K562 (cell line): ENCODE measurements around the gene MARVELD1. TPM values are rescaled to one million over a fixed set of nuclear protein-coding genes. Genes with fewer than 3 reads are reported as not detected.
A peak's percentile ranks its signal among the peaks of the same experiment; 100 is the strongest.

ENCODE experiments used
- CHAMP1 ChIP-seq: fragments of 450-650 bp; IDR thresholded peaks from 2 replicates; pipeline ENCODE4 v1.6.1; 2016; ENCODE audit warnings: mild to moderate bottlenecking
- ETV6 ChIP-seq, 3 experiments: fragments of 150-350 bp in 1 of 3; sonication (generic) in 1 of 3; formaldehyde crosslinking in 1 of 3; IDR thresholded peaks; 2 replicates each; pipeline versions ENCODE4 v1.6.1 to v1.8.0; 2014 to 2022; ENCODE audit warnings: borderline replicate concordance in 2 of 3, low read depth in 2 of 3, antibody characterized with exemption in 1 of 3, low read length in 1 of 3, mild to moderate bottlenecking in 1 of 3, missing genetic modification reagents in 1 of 3
- HES1 ChIP-seq: fragments of 450-650 bp; IDR thresholded peaks from 2 replicates; pipeline ENCODE4 v1.6.1; 2016; ENCODE audit warnings: low read depth, mild to moderate bottlenecking, moderate library complexity
- JUN ChIP-seq, 2 experiments: sonication (generic) in 1 of 2; formaldehyde crosslinking in 1 of 2; IDR thresholded peaks; 2 replicates each; pipeline versions ENCODE4 v1.6.1 to v1.8.0; 2012 to 2022; ENCODE audit warnings: borderline replicate concordance in 2 of 2, mild to moderate bottlenecking in 2 of 2, improper control_type of control experiment in 1 of 2, low read depth in 1 of 2, low read length in 1 of 2, missing genetic modification reagents in 1 of 2
- JUND ChIP-seq, 2 experiments: IDR thresholded peaks; 2 replicates in 1 of 2; 3 replicates in 1 of 2; pipeline ENCODE4 v1.6.1; 2011; ENCODE audit warnings: borderline replicate concordance in 2 of 2, low read depth in 2 of 2, low read length in 2 of 2, improper control_type of control experiment in 1 of 2, missing biosample characterization in 1 of 2, missing genetic modification characterization in 1 of 2, missing genetic modification reagents in 1 of 2
- KLF10 ChIP-seq: fragments of 250-450 bp; sonication (Bioruptor Pico); IDR thresholded peaks from 2 replicates; pipeline ENCODE4 v1.6.1; 2021; ENCODE audit warnings: matching md5 sums
- MXD1 ChIP-seq: fragments of 250-450 bp; sonication (Bioruptor Pico); IDR thresholded peaks from 2 replicates; pipeline ENCODE4 v1.8.0; 2021; ENCODE audit warnings: borderline replicate concordance, mild to moderate bottlenecking, moderate library complexity; ENCODE audit not compliant: poor library complexity, severe bottlenecking
- NCOA4 ChIP-seq: fragments of 450-650 bp; IDR thresholded peaks from 2 replicates; pipeline ENCODE4 v1.6.1; 2018; ENCODE audit warnings: mild to moderate bottlenecking; ENCODE audit not compliant: partially characterized antibody
- NFE2 ChIP-seq: IDR thresholded peaks from 2 replicates; pipeline ENCODE4 v1.6.1; 2014; ENCODE audit warnings: antibody characterized with exemption, low read depth
- TGIF2 ChIP-seq: sonication (generic); formaldehyde crosslinking; IDR thresholded peaks from 2 replicates; pipeline ENCODE4 v1.8.1; 2022; ENCODE audit warnings: mild to moderate bottlenecking, missing genetic modification reagents, moderate library complexity
- ZBTB11 ChIP-seq, 3 experiments: fragments of 200-800 bp in 1 of 3; fragments of 250-450 bp in 1 of 3; fragments of 450-650 bp in 1 of 3; sonication (Bioruptor Pico) in 1 of 3; sonication (Bioruptor generic) in 1 of 3; formaldehyde crosslinking in 1 of 3; IDR thresholded peaks; 2 replicates each; pipeline versions ENCODE4 v1.6.1 to v1.8.0; 2016 to 2022; ENCODE audit warnings: mild to moderate bottlenecking in 2 of 3, missing genetic modification characterization in 2 of 3, missing compliant biosample characterization in 1 of 3, moderate library complexity in 1 of 3
- ZNF592 ChIP-seq: fragments of 450-650 bp; IDR thresholded peaks from 2 replicates; pipeline ENCODE4 v1.6.1; 2017; ENCODE audit warnings: antibody characterized with exemption, mild to moderate bottlenecking
- polyA plus RNA-seq, 8 experiments: library from polyadenylated mRNA; depleted of rRNA in 4 of 8; stranded (reverse) in 5 of 8; unstranded in 3 of 8; fragments of >200 nt; fragmentation: Nextera tagmentation in 2 of 8; fragmentation: Illumina TruSeq in 1 of 8; extraction: Ambion mirVana in 2 of 8; extraction: Trizol in 1 of 8; gene quantifications; 2 replicates each; pipeline versions ENCODE4 v1.2.1 to v1.2.3, GENCODE V29; 2011 to 2014; ENCODE audit warnings: inconsistent platforms in 1 of 8, missing spikeins in 1 of 8
- total RNA-seq, 7 experiments: library from RNA; depleted of rRNA in 6 of 7; stranded (reverse); fragments of >200 nt in 6 of 7; fragmentation: Illumina TruSeq in 2 of 7; extraction: Trizol in 2 of 7; gene quantifications; 2 replicates each; pipeline versions ENCODE4 v1.2.1 to v1.2.3, GENCODE V29; 2011 to 2021; ENCODE audit warnings: low replicate concordance in 1 of 7

Gene MARVELD1
- total and polyA plus RNA-seq, 9 of the 15 experiments (the other 6 are each of a cell fraction or from before 2014, with no cell fraction given): 2.7 to 12.5 (median 5.3) TPM

GRCh38 chr10:97664282-97664850 lies 49.2 kb upstream of the MARVELD1 start (continued):
- peak; percentile 86 for TF ChIP-seq CHAMP1
- peak; percentile 7 for TF ChIP-seq NCOA4
- TF ChIP-seq HES1: peak; percentile 75
- no peak for TF ChIP-seq JUN (IDR thresholded peaks at IDR 0.05; ENCODE audit: borderline replicate concordance, low read depth, low read length)
- TF ChIP-seq JUN (CRISPR knock-in tag; IDR thresholded peaks at IDR 0.05; ENCODE audit: borderline replicate concordance): no peak
- peak; percentile 58 for TF ChIP-seq JUND (IDR thresholded peaks at IDR 0.05; ENCODE audit: borderline replicate concordance, low read depth, low read length)
- TF ChIP-seq JUND (tag; IDR thresholded peaks at IDR 0.05; ENCODE audit: borderline replicate concordance, low read depth, low read length): 0 out of 3 replicates have a peak, but pooled peaks have one; percentile 12
- TF ChIP-seq ZNF592: peak; percentile 68; the same call in 1 of the 2 replicates
- TF ChIP-seq MXD1: no peak
- no peak for TF ChIP-seq KLF10 (CRISPR knock-in tag)
- 0 out of 2 replicates have a peak, but pooled peaks have one; percentile 22 for TF ChIP-seq NFE2
- TF ChIP-seq ETV6 (IDR thresholded peaks at IDR 0.05; ENCODE audit: borderline replicate concordance in 1 of 2, low read depth in 2 of 2, low read length in 1 of 2): peak in 1 of 2 experiments; percentile 83; a peak in 2 of 4 replicates
- TF ChIP-seq ETV6 (CRISPR knock-in tag; IDR thresholded peaks at IDR 0.05; ENCODE audit: borderline replicate concordance): no peak
- peak in 1 of 3 experiments; percentile 64; a peak in 1 of 6 replicates for TF ChIP-seq ZBTB11 (CRISPR knock-in tag; IDR thresholded peaks at IDR 0.05)
- no peak for TF ChIP-seq TGIF2 (CRISPR knock-in tag)
